NT2/D1 (cell line): ENCODE data around the gene HS3ST5.

Source experiments
- YY1 ChIP-seq: IDR thresholded peaks from 2 replicates; pipeline ENCODE4 v1.6.1; 2011; ENCODE audit not compliant: insufficient read length, insufficient read depth
- ZNF274 ChIP-seq: IDR thresholded peaks from 2 replicates; pipeline ENCODE4 v1.6.1; 2011; ENCODE audit warnings: mild to moderate bottlenecking, low read depth, low read length

GRCh38 chr6:114096561-114097172 is 246.2 kb downstream of the HS3ST5 start:
- TF ChIP-seq ZNF274 (no peak), YY1 (no peak)
